ENCODE data around the gene KCNIP4.

The KCNIP4 gene

DNA sequence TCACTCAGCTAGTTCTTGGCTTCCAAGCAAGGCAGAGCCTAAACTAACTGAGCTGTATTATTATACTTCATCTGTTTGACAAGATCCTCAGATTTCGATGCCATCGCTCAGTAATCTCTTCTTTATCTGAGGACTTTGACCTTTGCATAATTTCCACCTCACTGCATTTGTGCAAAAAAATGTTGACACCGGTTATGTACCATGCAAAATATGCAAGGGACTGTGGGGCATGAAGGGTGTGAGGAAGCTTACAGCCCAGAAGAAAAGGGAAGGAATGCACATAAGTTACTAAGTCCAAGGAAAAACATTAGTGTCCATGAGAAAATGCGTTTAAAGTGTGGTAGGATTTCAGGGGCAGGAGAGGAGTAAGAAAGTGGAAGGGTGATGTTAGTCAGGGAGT, 953.0 kb downstream of the KCNIP4 start:
- Histone ChIP-seq H3K9me3 (ENCODE audit: control insufficient read depth, low read length) (no peaks in the 10 kb centered on the region), H2AFZ (no peak overlapping the region), H3K4me2 (ENCODE audit: low read length) (no peak overlapping the region), H3K9ac (no peak overlapping the region), H3K36me3 (ENCODE audit: control insufficient read depth, insufficient read depth, low read length) (no peaks in the 10 kb centered on the region), H3K4me3 (ENCODE audit: low read depth, low read length) (no peak overlapping the region), H3K79me2 (no peaks in the 10 kb centered on the region), H3K27me3 (ENCODE audit: control insufficient read depth, insufficient read depth, low read length) (no peaks in the 10 kb centered on the region), H3K27ac (no peak overlapping the region), H3K4me1 (no peaks in the 10 kb centered on the region)
- no peak for TF ChIP-seq CTCF (IDR thresholded peaks at IDR 0.05)

GRCh38 chr4:20995015-20995414, 953.6 kb downstream of the KCNIP4 start:
- Histone ChIP-seq H3K36me3 (ENCODE audit: control insufficient read depth, insufficient read depth, low read length) (no peaks in the 10 kb centered on the region), H3K4me2 (ENCODE audit: low read length) (no peak overlapping the region), H3K9ac (no peak overlapping the region), H3K4me1 (no peaks in the 10 kb centered on the region), H2AFZ (no peak overlapping the region), H3K4me3 (ENCODE audit: low read depth, low read length) (no peak overlapping the region), H3K9me3 (ENCODE audit: control insufficient read depth, low read length) (no peaks in the 10 kb centered on the region), H3K79me2 (no peaks in the 10 kb centered on the region), H3K27me3 (ENCODE audit: control insufficient read depth, insufficient read depth, low read length) (no peaks in the 10 kb centered on the region), H3K27ac (no peak overlapping the region)
- no peak for TF ChIP-seq CTCF (IDR thresholded peaks at IDR 0.05)

DNA sequence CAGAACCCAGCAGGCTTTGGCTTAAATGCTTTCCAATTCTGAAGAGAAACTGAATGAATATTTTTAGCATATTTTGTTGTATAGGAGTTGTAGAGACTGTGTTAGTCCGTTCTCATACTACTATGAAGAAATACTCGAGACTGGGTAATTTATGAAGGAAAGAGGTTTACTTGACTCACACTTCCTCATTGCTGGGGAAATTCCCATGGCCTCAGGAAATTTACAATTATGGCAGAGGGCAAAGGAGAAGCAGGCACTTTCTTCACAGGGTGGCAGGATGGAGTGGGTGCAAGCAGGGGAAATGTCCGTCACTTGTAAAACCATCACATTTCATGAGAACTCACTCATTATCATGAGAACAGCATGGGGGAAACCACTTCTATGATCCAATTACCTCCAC, 956.6 kb downstream of the KCNIP4 start:
- no peak overlapping the region for H2AFZ ChIP-seq
- no peaks in the 10 kb centered on the region for H3K36me3 ChIP-seq (ENCODE audit: control insufficient read depth, insufficient read depth, low read length)
- H3K4me2 ChIP-seq (ENCODE audit: low read length) = no peak overlapping the region
- no peak for TF ChIP-seq CTCF (IDR thresholded peaks at IDR 0.05)
- no peaks in the 10 kb centered on the region for H3K27me3 ChIP-seq (ENCODE audit: control insufficient read depth, insufficient read depth, low read length)
- H3K9ac ChIP-seq = no peak overlapping the region
- H3K9me3 ChIP-seq (ENCODE audit: control insufficient read depth, low read length) = no peaks in the 10 kb centered on the region
- H3K4me1 ChIP-seq = no peaks in the 10 kb centered on the region
- no peaks in the 10 kb centered on the region for H3K79me2 ChIP-seq
- H3K4me3 ChIP-seq (ENCODE audit: low read depth, low read length) = no peak overlapping the region
- no peak overlapping the region for H3K27ac ChIP-seq

- Histone ChIP-seq H3K9me3 (ENCODE audit: control insufficient read depth, low read length) (no peaks in the 10 kb centered on the region), H3K79me2 (no peaks in the 10 kb centered on the region), H3K36me3 (ENCODE audit: control insufficient read depth, insufficient read depth, low read length) (no peaks in the 10 kb centered on the region), H3K4me3 (ENCODE audit: low read depth, low read length) (no peak overlapping the region), H3K27ac (no peak overlapping the region), H3K27me3 (ENCODE audit: control insufficient read depth, insufficient read depth, low read length) (no peaks in the 10 kb centered on the region), H3K4me2 (ENCODE audit: low read length) (no peak overlapping the region), H2AFZ (no peak overlapping the region), H3K9ac (no peak overlapping the region), H3K4me1 (no peaks in the 10 kb centered on the region)
- TF ChIP-seq CTCF (IDR thresholded peaks at IDR 0.05) = no peak
Measured at GRCh38 chr4:20987191-20987590, 961.4 kb downstream of the KCNIP4 start.

DNA sequence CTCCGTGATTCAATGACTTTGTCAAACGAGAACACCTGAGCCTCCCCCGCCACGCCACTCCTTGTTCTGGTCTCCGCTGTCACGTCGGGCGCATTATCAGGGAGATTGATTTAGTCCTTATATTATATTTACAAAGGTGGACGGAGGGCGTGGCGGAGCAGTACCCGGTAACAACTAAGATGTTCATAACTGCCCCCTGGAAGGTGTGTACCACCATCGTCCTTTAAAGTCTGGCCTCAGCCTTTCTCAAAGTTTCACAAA, 964.1 kb downstream of the KCNIP4 start:
- H3K4me3 ChIP-seq (ENCODE audit: low read depth, low read length) = no peak overlapping the region

More for the DNA sequence above, 964.1 kb downstream of the KCNIP4 start:
- H3K36me3 ChIP-seq (ENCODE audit: control insufficient read depth, insufficient read depth, low read length) = no peaks in the 10 kb centered on the region
- no peak overlapping the region for H3K27ac ChIP-seq
- no peak overlapping the region for H3K4me2 ChIP-seq (ENCODE audit: low read length)
- no peaks in the 10 kb centered on the region for H3K79me2 ChIP-seq
- H3K9ac ChIP-seq = no peak overlapping the region
- no peaks in the 10 kb centered on the region for H3K9me3 ChIP-seq (ENCODE audit: control insufficient read depth, low read length)
- H2AFZ ChIP-seq = no peak overlapping the region
- no peak for TF ChIP-seq CTCF (IDR thresholded peaks at IDR 0.05)
- no peaks in the 10 kb centered on the region for H3K27me3 ChIP-seq (ENCODE audit: control insufficient read depth, insufficient read depth, low read length)
- no peaks in the 10 kb centered on the region for H3K4me1 ChIP-seq

Data from parathyroid adenoma (tissue), 2 donors.